ENCODE measurements around the gene MSRB3. TPM values are rescaled to one million over a fixed set of nuclear protein-coding genes. Genes with fewer than 3 reads are reported as not detected.

The MSRB3 gene
- total RNA-seq, 1 donor from 2014 or later, result not detected

- ATAC-seq (ENCODE audit: low read depth) (no peak), DNase-seq (no peak)
- Mint-ChIP-seq H3K36me3 (ENCODE audit: low read depth) (no peaks in the 10 kb centered on the region), H3K4me1 (no peaks in the 10 kb centered on the region), H3K4me3 (no peak overlapping the region), H3K27ac (no peak overlapping the region), H3K9me3 (peaks cover 2% of the 10 kb centered on the region), H3K27me3 (no peaks in the 10 kb centered on the region)
- TF ChIP-seq CTCF (IDR thresholded peaks at IDR 0.05), result no peak
- ChIA-PET POLR2A (no interaction called here), CTCF (no interaction called here)
- intact Hi-C loops (cut with micrococcal nuclease), result no loop called here
Observed at GRCh38 chr12:65458718-65459117, 180.2 kb downstream of the MSRB3 start.

- no peak overlapping the region for H3K4me3 Mint-ChIP-seq
- H3K4me1 Mint-ChIP-seq, result no peaks in the 10 kb centered on the region
- DNase-seq (no peak), ATAC-seq (ENCODE audit: low read depth) (no peak)
- no peaks in the 10 kb centered on the region for H3K36me3 Mint-ChIP-seq (ENCODE audit: low read depth)
- CTCF ChIA-PET, result no interaction called here
- no peak for TF ChIP-seq CTCF (IDR thresholded peaks at IDR 0.05)
- no peaks in the 10 kb centered on the region for H3K27me3 Mint-ChIP-seq
- intact Hi-C loops (cut with micrococcal nuclease), result no loop called here
- POLR2A ChIA-PET, result no interaction called here
- H3K9me3 Mint-ChIP-seq, result peaks cover 2% of the 10 kb centered on the region
- H3K27ac Mint-ChIP-seq, result no peak overlapping the region
Observed at GRCh38 chr12:65459545-65459944, 181.1 kb downstream of the MSRB3 start.

- ATAC-seq (ENCODE audit: low read depth), result no peak
- H3K27ac Mint-ChIP-seq, result no peak overlapping the region
- TF ChIP-seq CTCF (IDR thresholded peaks at IDR 0.05), result no peak
- H3K36me3 Mint-ChIP-seq (ENCODE audit: low read depth), result no peaks in the 10 kb centered on the region
- POLR2A ChIA-PET, result no interaction called here
- CTCF ChIA-PET, result no interaction called here
- intact Hi-C loops (cut with micrococcal nuclease), result no loop called here
- no peaks in the 10 kb centered on the region for H3K27me3 Mint-ChIP-seq
- H3K9me3 Mint-ChIP-seq, result peaks cover 2% of the 10 kb centered on the region
- H3K4me3 Mint-ChIP-seq, result no peak overlapping the region
- no peak for DNase-seq
- no peaks in the 10 kb centered on the region for H3K4me1 Mint-ChIP-seq
Observed at GRCh38 chr12:65460063-65460462, 181.6 kb downstream of the MSRB3 start.

GRCh38 chr12:65461017-65461416 lies 182.5 kb downstream of the MSRB3 start:
- CTCF ChIA-PET, result no interaction called here
- Mint-ChIP-seq H3K27ac (no peak overlapping the region), H3K4me1 (no peaks in the 10 kb centered on the region), H3K4me3 (no peak overlapping the region), H3K9me3 (peaks cover 2% of the 10 kb centered on the region), H3K27me3 (no peaks in the 10 kb centered on the region), H3K36me3 (ENCODE audit: low read depth) (no peaks in the 10 kb centered on the region)
- no peak for ATAC-seq (ENCODE audit: low read depth)
- no peak for DNase-seq
- intact Hi-C loops (cut with micrococcal nuclease), result no loop called here
- TF ChIP-seq CTCF (IDR thresholded peaks at IDR 0.05), result no peak
- POLR2A ChIA-PET, result no interaction called here

GRCh38 chr12:65462484-65462883 lies 184.0 kb downstream of the MSRB3 start:
- no peak for ATAC-seq (ENCODE audit: low read depth)
- H3K27me3 Mint-ChIP-seq, result no peaks in the 10 kb centered on the region
- TF ChIP-seq CTCF (IDR thresholded peaks at IDR 0.05), result no peak
- no peak for DNase-seq
- no peak overlapping the region for H3K27ac Mint-ChIP-seq
- ChIA-PET POLR2A (no interaction called here), CTCF (no interaction called here)
- H3K9me3 Mint-ChIP-seq, result peaks cover 2% of the 10 kb centered on the region
- no peaks in the 10 kb centered on the region for H3K36me3 Mint-ChIP-seq (ENCODE audit: low read depth)
- no peaks in the 10 kb centered on the region for H3K4me1 Mint-ChIP-seq
- H3K4me3 Mint-ChIP-seq, result no peak overlapping the region
- intact Hi-C loops (cut with micrococcal nuclease), result no loop called here

Measured in activated B cell treated with CpG ODN at 0.5 μM for 24 hours (primary cell).